GM12878 (cell line): ENCODE results near the gene DLG1. TPM values are rescaled to one million over a fixed set of nuclear protein-coding genes. Genes with fewer than 3 reads are reported as not detected.
A peak's percentile ranks its signal among the peaks of the same experiment; 100 is the strongest.

Source experiments
- ATAC-seq: fragments of 200-7000 bp; cut with Tn5 transposase; 3 replicates; pipeline ENCODE4 v1.9.1; 2020; ENCODE audit warnings: mild to moderate bottlenecking, moderate library complexity
- Bru-seq: library from RNA; stranded (reverse); fragments of 400-500 nt; gene quantifications from one replicate; lab custom pipeline; 2021; lab: Mats Ljungman, UMichigan
- BruChase-seq, 2 experiments: library from RNA; stranded (reverse); fragments of 400-500 nt; gene quantifications; one replicate each; lab custom pipeline; 2021; lab: Mats Ljungman, UMichigan
- BruUV-seq: library from RNA; stranded (reverse); fragments of 400-500 nt; replicated peaks from 2 replicates; lab custom pipeline; 2021; lab: Mats Ljungman, UMichigan
- CTCF ChIA-PET: fragments of 300-600 bp; sonication (Branson Sonifier 250); formaldehyde crosslinking; extraction: SDS; loops from one replicate; lab custom pipeline; 2021; ENCODE audit warnings: inconsistent platforms; lab: Yijun Ruan, JAX
- POLR2A ChIA-PET: fragments of 350-600 bp; formaldehyde crosslinking; extraction: SDS; loops from one replicate; lab custom pipeline; 2021; ENCODE audit warnings: inconsistent platforms; lab: Charles Lee
- RAD21 ChIA-PET: fragments of 300-600 bp; sonication (Branson Sonifier 250); formaldehyde crosslinking; loops from one replicate; lab custom pipeline; 2023; ENCODE audit warnings: antibody characterized with exemption; ENCODE audit not compliant: unreplicated experiment; lab: Charles Lee
- SMC1A ChIA-PET: fragments of 300-600 bp; sonication (Branson Sonifier 250); formaldehyde crosslinking; loops from one replicate; lab custom pipeline; 2023; ENCODE audit not compliant: unreplicated experiment, uncharacterized antibody; lab: Charles Lee
- DNase-seq: peaks from one replicate; pipeline ENCODE4 v3.0.0-alpha.2; 2011; ENCODE audit warnings: low read depth, low spot score
- FAIRE-seq: peaks from 3 replicates; lab custom pipeline; 2011; peaks lifted over from hg19 to GRCh38; lab: Jason Lieb, UNC
- H2AFZ ChIP-seq: 2 replicates; pipeline ENCODE4 v1.6.0; 2011; ENCODE audit warnings: low read depth, low read length, control low read depth; ENCODE audit not compliant: control insufficient read depth
- H3K27ac ChIP-seq: 2 replicates; pipeline ENCODE4 v1.5.1; 2011; ENCODE audit warnings: control low read depth; ENCODE audit not compliant: control insufficient read depth, insufficient read depth
- H3K27me3 ChIP-seq, 2 experiments: replicated peaks in 1 of 2; 2 replicates each; pipeline versions ENCODE4 v1.6.0 to v1.6.1; 2011; ENCODE audit warnings: low read length in 1 of 2; ENCODE audit not compliant: control insufficient read depth in 2 of 2, insufficient read depth in 2 of 2
- H3K36me3 ChIP-seq, 2 experiments: 2 replicates each; pipeline ENCODE4 v1.5.1; 2011; ENCODE audit warnings: low read length in 1 of 2; ENCODE audit not compliant: control insufficient read depth in 2 of 2, insufficient read depth in 2 of 2
- H3K4me1 ChIP-seq: 2 replicates; pipeline ENCODE4 v1.6.1; 2011; ENCODE audit warnings: mild to moderate bottlenecking, low read length, moderate library complexity, mixed read lengths; ENCODE audit not compliant: control insufficient read depth, insufficient read depth
- H3K4me2 ChIP-seq: 2 replicates; pipeline ENCODE4 v1.6.0; 2011; ENCODE audit warnings: control low read depth; ENCODE audit not compliant: control insufficient read depth, insufficient read depth
- H3K4me3 ChIP-seq: fragments of 200-600 bp; sonication (generic); 2 replicates; pipeline ENCODE4 v1.5.1; 2016
- H3K79me2 ChIP-seq: 2 replicates; pipeline ENCODE4 v1.6.0; 2011; ENCODE audit warnings: low read length; ENCODE audit not compliant: control insufficient read depth, insufficient read depth
- H3K9ac ChIP-seq: 2 replicates; pipeline ENCODE4 v1.8.0; 2011; ENCODE audit warnings: low read length, control low read depth, mixed read lengths; ENCODE audit not compliant: control insufficient read depth, insufficient read depth
- H3K9me3 ChIP-seq: replicated peaks from 3 replicates; pipeline ENCODE4 v1.5.1; 2011; ENCODE audit warnings: mild to moderate bottlenecking, low read length; ENCODE audit not compliant: control insufficient read depth, insufficient read depth
- H4K20me1 ChIP-seq: 2 replicates; pipeline ENCODE4 v1.6.0; 2011; ENCODE audit not compliant: control insufficient read depth, insufficient read depth
- EGR1 ChIP-seq, 2 experiments: IDR thresholded peaks; 1 replicate in 1 of 2; 2 replicates in 1 of 2; pipeline ENCODE4 v1.6.1; 2011 to 2012; ENCODE audit warnings: low read depth in 2 of 2, low read length in 2 of 2, borderline replicate concordance in 1 of 2, mild to moderate bottlenecking in 1 of 2, moderate library complexity in 1 of 2
- IKZF1 ChIP-seq: fragments of 450-650 bp; conservative IDR thresholded peaks from 2 replicates; pipeline ENCODE4 v1.6.1; 2017; ENCODE audit warnings: antibody characterized with exemption, mild to moderate bottlenecking
- MEF2B ChIP-seq: fragments of 450-650 bp; IDR thresholded peaks from 2 replicates; pipeline ENCODE4 v1.6.1; 2018; ENCODE audit warnings: mild to moderate bottlenecking, moderate library complexity; ENCODE audit not compliant: partially characterized antibody, poor library complexity, severe bottlenecking
- MLLT1 ChIP-seq: fragments of 450-650 bp; IDR thresholded peaks from 2 replicates; pipeline ENCODE4 v1.6.1; 2016; ENCODE audit warnings: mild to moderate bottlenecking
- NBN ChIP-seq: fragments of 450-650 bp; IDR thresholded peaks from 2 replicates; pipeline ENCODE4 v1.6.1; 2016
- PML ChIP-seq: IDR thresholded peaks from 2 replicates; pipeline ENCODE4 v1.6.1; 2012; ENCODE audit warnings: low read length, inconsistent platforms
- POLR2AphosphoS5 ChIP-seq: IDR thresholded peaks from 2 replicates; pipeline ENCODE4 v1.6.1; 2011; ENCODE audit warnings: mild to moderate bottlenecking, low read length, inconsistent platforms
- RELA ChIP-seq: fragments of 450-650 bp; IDR thresholded peaks from 2 replicates; pipeline ENCODE4 v1.8.0; 2014; ENCODE audit warnings: borderline replicate concordance; ENCODE audit not compliant: partially characterized antibody
- SMAD5 ChIP-seq: IDR thresholded peaks from 2 replicates; pipeline ENCODE4 v1.6.1; 2016; ENCODE audit warnings: antibody characterized with exemption, low read depth
- SMARCA5 ChIP-seq: fragments of 450-650 bp; IDR thresholded peaks from 2 replicates; pipeline ENCODE4 v1.6.1; 2017; ENCODE audit warnings: mild to moderate bottlenecking
- TCF12 ChIP-seq: IDR thresholded peaks from 2 replicates; pipeline ENCODE4 v1.6.1; 2011; ENCODE audit warnings: low read depth, mild to moderate bottlenecking, low read length
- ZNF24 ChIP-seq: fragments of 450-650 bp; IDR thresholded peaks from 2 replicates; pipeline ENCODE4 v1.6.1; 2017; ENCODE audit warnings: antibody characterized with exemption, mild to moderate bottlenecking
- WGBS: methylation state at CpG from one replicate; pipeline ENCODE4 v1.1.6; 2016; ENCODE audit warnings: low lambda C conversion rate; ENCODE audit not compliant: insufficient replicate concordance, insufficient coverage; ENCODE audit errors: missing lambda C conversion rate; 5-methylcytosine and 5-hydroxymethylcytosine counted together
- in situ Hi-C: fragments of 300-500 bp; cut with MboI; formaldehyde crosslinking; loops from 9 replicates; pipeline ENCODE4 v1.14.3; 2018; ENCODE audit warnings: mixed read lengths
- intact Hi-C: fragments of 100-400 bp; cut with micrococcal nuclease; formaldehyde crosslinking; loops from one replicate; pipeline ENCODE4 v1.14.2; 2022; ENCODE audit not compliant: unreplicated experiment
- long read RNA-seq, 2 experiments: library from polyadenylated mRNA; unstranded; transcript quantifications; one replicate each; pipeline ENCODE4 v2.0.0, GENCODE V29; 2019 to 2020
- polyA minus RNA-seq, 3 experiments: library from RNA; depleted of rRNA, polyadenylated mRNA; stranded (reverse); fragments of >200 nt; gene quantifications; 2 replicates each; pipeline ENCODE4 v1.2.3, GENCODE V29; 2011
- polyA plus RNA-seq, 11 experiments: library from polyadenylated mRNA; depleted of rRNA in 4 of 11; unstranded in 6 of 11; stranded (reverse) in 5 of 11; fragments of >200 nt; fragmentation: Nextera tagmentation in 4 of 11; fragmentation: Illumina TruSeq in 1 of 11; extraction: Ambion mirVana in 4 of 11; extraction: Trizol in 1 of 11; gene quantifications; 1 replicate in 1 of 11; 2 replicates in 10 of 11; pipeline versions ENCODE4 v1.2.1 to v1.2.3, GENCODE V29; 2011 to 2016; ENCODE audit warnings: inconsistent platforms in 2 of 11, missing spikeins in 2 of 11, low read depth in 1 of 11
- total RNA-seq, 4 experiments: library from RNA; depleted of rRNA in 3 of 4; stranded (reverse); fragments of >200 nt in 3 of 4; fragmentation: Illumina TruSeq in 1 of 4; extraction: Trizol in 1 of 4; gene quantifications; 2 replicates each; pipeline versions ENCODE4 v1.2.1 to v1.2.3, GENCODE V29; 2013 to 2021
- TF ChIP-seq, protein P1 (sequence below): IDR thresholded peaks from 2 replicates; pipeline ENCODE4 v1.6.1; 2012; ENCODE audit warnings: low read depth, low read length, improper control_type of control experiment
- TF ChIP-seq, protein P2 (sequence below): IDR thresholded peaks from 2 replicates; pipeline ENCODE4 v1.6.1; 2012; ENCODE audit warnings: low read depth, low read length, improper control_type of control experiment

Gene DLG1
- total RNA-seq (2013; cell fraction: nucleolus; rRNA removed) = 221 and 244 TPM in 2 replicates
- total RNA-seq (2014; rRNA removed) (44.8 and 51.9 TPM in 2 replicates), total RNA-seq (2014; rRNA removed; fragmentation: Illumina TruSeq; extraction: Trizol) (52.0 and 55.7 TPM in 2 replicates), total RNA-seq (2021) (60.6 and 62.4 TPM in 2 replicates), polyA plus RNA-seq (2011; rRNA removed) (35.8 and 49.9 TPM in 2 replicates), polyA plus RNA-seq (2014; fragmentation: Illumina TruSeq; extraction: Trizol) (63.1 and 85.3 TPM in 2 replicates), polyA plus RNA-seq (2014; fragmentation: Nextera tagmentation; extraction: Ambion mirVana) (10 to 100 TPM in 1 of 2 experiments, 1 to 10 TPM in 1; 9.2 to 10.0 TPM), polyA plus RNA-seq (2014; rRNA removed) (31.4 and 32.1 TPM in 2 replicates), polyA plus RNA-seq (2016; fragmentation: Nextera tagmentation; extraction: Ambion mirVana) (10 to 100 TPM; 40.1 to 40.2 TPM), polyA minus RNA-seq (2011; rRNA and poly(A)+ RNA removed) (42.0 and 54.8 TPM in 2 replicates), Bru-seq, nascent RNA (percentile 87 among the genes with signal in this experiment), BruChase-seq, experiment 1, labeled RNA remaining after a 6-hour chase (percentile 85 among the genes with signal in this experiment), BruChase-seq, experiment 2, labeled RNA remaining after a 2-hour chase (percentile 85 among the genes with signal in this experiment)
- polyA plus RNA-seq (2011; ENCODE audit: low read depth) = 17.7 TPM
- 9.7 and 15.1 TPM in 2 replicates for polyA plus RNA-seq (2011; cell fraction: cytosol; rRNA removed)
- 34.9 and 36.7 TPM in 2 replicates for polyA plus RNA-seq (2011; cell fraction: nucleus; rRNA removed)
- 26.2 and 28.2 TPM in 2 replicates for polyA plus RNA-seq (2012)
- polyA minus RNA-seq (2011; cell fraction: cytosol; rRNA and poly(A)+ RNA removed) = 14.3 and 17.5 TPM in 2 replicates
- polyA minus RNA-seq (2011; cell fraction: nucleus; rRNA and poly(A)+ RNA removed) = 60.3 and 99.5 TPM in 2 replicates
- long read RNA-seq, experiment 1, partial matches to known transcripts = 2 of 5 reads
- long read RNA-seq, experiment 1, other reads (novel, unspliced or antisense) = 3 of 5 reads
- long read RNA-seq, experiment 2, partial matches to known transcripts = 8 of 21 reads
- long read RNA-seq, experiment 2, other reads (novel, unspliced or antisense) = 12 of 21 reads

DNA sequence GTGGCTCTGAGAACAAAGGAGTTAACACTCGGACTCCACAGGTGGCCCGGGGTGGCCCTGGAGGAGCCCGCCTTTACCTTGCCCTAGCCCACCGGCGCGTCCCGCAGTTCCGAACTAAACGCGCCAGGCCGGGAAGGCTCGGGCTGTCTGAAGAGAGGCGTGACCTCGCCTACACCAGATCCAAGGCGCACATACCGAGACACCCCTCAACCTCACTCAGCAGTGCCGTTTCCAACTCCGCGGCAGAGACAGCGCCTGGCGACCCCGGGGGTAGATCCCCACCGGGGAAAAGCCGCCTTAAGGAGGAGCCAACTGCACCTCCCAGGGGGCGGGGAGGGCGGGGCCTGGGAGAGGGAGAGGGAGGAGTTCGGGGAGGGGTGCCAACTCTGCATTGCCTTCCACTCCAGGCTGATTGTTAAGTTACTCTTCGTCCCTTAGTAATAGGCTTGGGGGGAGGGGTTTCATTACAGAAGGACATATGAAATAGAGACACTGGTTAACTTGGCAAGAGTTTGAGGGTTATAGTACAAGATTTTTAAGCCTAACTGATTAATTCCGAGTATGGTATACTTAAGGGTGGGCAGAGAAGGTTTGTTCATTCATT is at the start of gene DLG1:
Gene DLG1 (minus strand): TSS at position 272 of the 604 bp plus-strand sequence. CDS start 1,408 bp downstream, outside the sequence.
- Histone ChIP-seq H3K4me1 (no peaks in the 10 kb centered on the region; the same call in 1 of the 2 replicates), H3K9me3 (no peaks in the 10 kb centered on the region), H3K36me3 (peaks cover 0 to 5% of the 10 kb centered on the region in 2 experiments; a peak in 1 of 4 replicates), H3K27ac (peak within 1 kb of the TSS; percentile 87), H3K27me3 (no peaks in the 10 kb centered on the region; a peak in 3 of 4 replicates), H4K20me1 (no peaks in the 10 kb centered on the region), H3K4me2 (peak within 1 kb of the TSS; percentile 100), H3K4me3 (peak within 1 kb of the TSS; percentile 97), H3K79me2 (peaks cover 43% of the 10 kb centered on the region), H2AFZ (peak within 1 kb of the TSS; percentile 92), H3K9ac (peak within 1 kb of the TSS; percentile 90)
- DNase-seq (peak; percentile 53), ATAC-seq (peak; percentile 84), FAIRE-seq (no peak)
- WGBS = under 1% methylated on average over 23 of the region's 29 CpGs
- intact Hi-C loops = loop anchor here (2.0 to 10.0 kb wide), 3 partner anchors 96 to 199 kb away; no protein-coding TSS in a partner anchor
- in situ Hi-C loops = no loop called here
- RAD21 ChIA-PET = interaction anchor here (0.6 to 1.6 kb wide), 4 partner anchors 20 to 97 kb away, joined by 3 to 4 read pairs (median 4); no protein-coding TSS in a partner anchor
- CTCF ChIA-PET = interaction anchor here (0.9 to 1.0 kb wide), 2 partner anchors 42 to 155 kb away, joined by 4 read pairs; no protein-coding TSS in a partner anchor
- POLR2A ChIA-PET = interaction anchor here (0.6 to 1.1 kb wide), 5 partner anchors 9 to 96 kb away, joined by 3 to 6 read pairs (median 4); no protein-coding TSS in a partner anchor
- SMC1A ChIA-PET = interaction anchor here (1.1 to 1.4 kb wide), 2 partner anchors 42 to 95 kb away, joined by 3 read pairs; no protein-coding TSS in a partner anchor
- no TSS peak for BruUV-seq
- TF ChIP-seq MEF2B = peak; percentile 43
- TF ChIP-seq EGR1 (IDR thresholded peaks at IDR 0.05; ENCODE audit: borderline replicate concordance in 1 of 2, low read depth in 2 of 2, low read length in 2 of 2) = 0 out of 3 replicates have a peak, but pooled peaks of 1 of the 2 experiments have one; percentile 11
- TF ChIP-seq IKZF1 = peak; percentile 28; the same call in 1 of the 2 replicates
- TF ChIP-seq NBN = 0 out of 2 replicates have a peak, but pooled peaks have one; percentile 69
- peak; percentile 77; the same call in 1 of the 2 replicates for TF ChIP-seq PML
- 0 out of 2 replicates have a peak, but pooled peaks have one; percentile 70 for TF ChIP-seq POLR2AphosphoS5
- TF ChIP-seq, protein P1, sequence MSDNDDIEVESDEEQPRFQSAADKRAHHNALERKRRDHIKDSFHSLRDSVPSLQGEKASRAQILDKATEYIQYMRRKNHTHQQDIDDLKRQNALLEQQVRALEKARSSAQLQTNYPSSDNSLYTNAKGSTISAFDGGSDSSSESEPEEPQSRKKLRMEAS = peak; percentile 5; the same call in 1 of the 2 replicates
- peak; percentile 3 for TF ChIP-seq RELA
- TF ChIP-seq MLLT1 = 0 out of 2 replicates have a peak, but pooled peaks have one; percentile 48
- peak; percentile 98 for TF ChIP-seq ZNF24
- TF ChIP-seq, protein P2, sequence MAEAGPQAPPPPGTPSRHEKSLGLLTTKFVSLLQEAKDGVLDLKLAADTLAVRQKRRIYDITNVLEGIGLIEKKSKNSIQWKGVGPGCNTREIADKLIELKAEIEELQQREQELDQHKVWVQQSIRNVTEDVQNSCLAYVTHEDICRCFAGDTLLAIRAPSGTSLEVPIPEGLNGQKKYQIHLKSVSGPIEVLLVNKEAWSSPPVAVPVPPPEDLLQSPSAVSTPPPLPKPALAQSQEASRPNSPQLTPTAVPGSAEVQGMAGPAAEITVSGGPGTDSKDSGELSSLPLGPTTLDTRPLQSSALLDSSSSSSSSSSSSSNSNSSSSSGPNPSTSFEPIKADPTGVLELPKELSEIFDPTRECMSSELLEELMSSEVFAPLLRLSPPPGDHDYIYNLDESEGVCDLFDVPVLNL = no peak
- peak; percentile 69; the same call in 1 of the 2 replicates for TF ChIP-seq SMAD5
- 0 out of 2 replicates have a peak, but pooled peaks have one; percentile 18 for TF ChIP-seq TCF12
- TF ChIP-seq SMARCA5 = peak; percentile 76
